GM06990 (cell line): Measurements from ENCODE around the gene ANGPTL8.
A peak's percentile ranks its signal among the peaks of the same experiment; 100 is the strongest.

Experiments
- DNase-seq: peaks from one replicate; pipeline ENCODE4 v3.0.0-alpha.2; 2011; ENCODE audit not compliant: insufficient read length; ENCODE audit errors: extremely low read depth
- H3K27me3 ChIP-seq: replicated peaks from 2 replicates; pipeline ENCODE4 v1.6.0; 2011; ENCODE audit warnings: low read length; ENCODE audit not compliant: control insufficient read depth, insufficient read depth
- H3K36me3 ChIP-seq: 2 replicates; pipeline ENCODE4 v1.5.1; 2011; ENCODE audit warnings: low read length; ENCODE audit not compliant: control insufficient read depth, insufficient read depth
- H3K4me3 ChIP-seq: replicated peaks from 2 replicates; pipeline ENCODE4 v1.5.1; 2011; ENCODE audit warnings: low read depth, mild to moderate bottlenecking, control low read depth, low read length
- CTCF ChIP-seq: IDR thresholded peaks from 2 replicates; pipeline ENCODE4 v1.5.1; 2011; ENCODE audit warnings: low read length, control low read depth, mild to moderate bottlenecking, inconsistent platforms; ENCODE audit not compliant: insufficient read depth, poor library complexity, severe bottlenecking

ANGPTL8 gene

GRCh38 chr19:11252665-11253355 is 13.4 kb downstream of the ANGPTL8 start:
- no peak for TF ChIP-seq CTCF
- H3K4me3 ChIP-seq, result no peak overlapping the region
- DNase-seq, result no peak
- H3K36me3 ChIP-seq, result no peaks in the 10 kb centered on the region; the same call in 1 of the 2 replicates
- H3K27me3 ChIP-seq, result no peaks in the 10 kb centered on the region

- no peak overlapping the region for H3K4me3 ChIP-seq
- TF ChIP-seq CTCF, result peak; percentile 44
- DNase-seq, result no peak
- H3K27me3 ChIP-seq, result no peaks in the 10 kb centered on the region
- no peaks in the 10 kb centered on the region; the same call in 1 of the 2 replicates for H3K36me3 ChIP-seq
These were observed 15.2 kb downstream of the ANGPTL8 start for GRCh38 chr19:11254666-11255065.

- no peaks in the 10 kb centered on the region for H3K27me3 ChIP-seq
- DNase-seq, result no peak
- H3K4me3 ChIP-seq, result no peak overlapping the region
- H3K36me3 ChIP-seq, result no peaks in the 10 kb centered on the region; the same call in 1 of the 2 replicates
- no peak for TF ChIP-seq CTCF
These were observed 16.8 kb downstream of the ANGPTL8 start for GRCh38 chr19:11256189-11256588.

- TF ChIP-seq CTCF, result no peak
- Histone ChIP-seq H3K27me3 (no peaks in the 10 kb centered on the region), H3K4me3 (no peak overlapping the region), H3K36me3 (no peaks in the 10 kb centered on the region)
- no peak for DNase-seq
These were observed 18.5 kb downstream of the ANGPTL8 start for GRCh38 chr19:11257846-11258380.

GRCh38 chr19:11260996-11261395 is 21.6 kb downstream of the ANGPTL8 start:
- TF ChIP-seq CTCF, result no peak
- Histone ChIP-seq H3K36me3 (no peaks in the 10 kb centered on the region), H3K4me3 (no peak overlapping the region), H3K27me3 (no peaks in the 10 kb centered on the region)
- DNase-seq, result no peak
